ENCODE results near the gene TMEM132A.

DNA sequence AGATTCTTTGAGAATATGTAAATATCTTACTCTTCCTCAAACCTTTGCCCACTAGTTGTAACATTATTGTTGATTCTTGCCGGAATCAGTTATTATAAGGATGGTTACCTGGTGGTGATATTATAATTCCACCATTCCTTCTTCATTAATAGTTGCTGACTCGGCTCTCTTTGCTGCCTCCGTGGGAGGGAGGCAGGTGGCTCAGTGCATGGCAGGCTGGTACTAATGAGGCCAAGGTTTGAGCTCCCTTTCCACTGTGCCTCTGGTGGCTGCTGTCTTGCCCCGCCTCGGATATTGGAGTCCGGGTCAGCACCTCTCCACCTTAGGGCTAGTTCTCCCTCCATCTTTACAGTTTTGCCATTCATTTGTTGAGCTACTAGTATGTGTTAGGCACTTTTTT lies 59.9 kb downstream of the TMEM132A start:
- TF ChIP-seq, protein P1, sequence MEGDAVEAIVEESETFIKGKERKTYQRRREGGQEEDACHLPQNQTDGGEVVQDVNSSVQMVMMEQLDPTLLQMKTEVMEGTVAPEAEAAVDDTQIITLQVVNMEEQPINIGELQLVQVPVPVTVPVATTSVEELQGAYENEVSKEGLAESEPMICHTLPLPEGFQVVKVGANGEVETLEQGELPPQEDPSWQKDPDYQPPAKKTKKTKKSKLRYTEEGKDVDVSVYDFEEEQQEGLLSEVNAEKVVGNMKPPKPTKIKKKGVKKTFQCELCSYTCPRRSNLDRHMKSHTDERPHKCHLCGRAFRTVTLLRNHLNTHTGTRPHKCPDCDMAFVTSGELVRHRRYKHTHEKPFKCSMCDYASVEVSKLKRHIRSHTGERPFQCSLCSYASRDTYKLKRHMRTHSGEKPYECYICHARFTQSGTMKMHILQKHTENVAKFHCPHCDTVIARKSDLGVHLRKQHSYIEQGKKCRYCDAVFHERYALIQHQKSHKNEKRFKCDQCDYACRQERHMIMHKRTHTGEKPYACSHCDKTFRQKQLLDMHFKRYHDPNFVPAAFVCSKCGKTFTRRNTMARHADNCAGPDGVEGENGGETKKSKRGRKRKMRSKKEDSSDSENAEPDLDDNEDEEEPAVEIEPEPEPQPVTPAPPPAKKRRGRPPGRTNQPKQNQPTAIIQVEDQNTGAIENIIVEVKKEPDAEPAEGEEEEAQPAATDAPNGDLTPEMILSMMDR (conservative IDR thresholded peaks at IDR 0.05; ENCODE audit: low read depth, low read length) = no peak
- TF ChIP-seq EZH2 (IDR thresholded peaks at IDR 0.05; ENCODE audit: low read length, unreplicated experiment) (no peak), EZH2phosphoT487 (IDR thresholded peaks at IDR 0.05; ENCODE audit: borderline replicate concordance, low read length) (no peak)

Measured in PC-3 (cell line).